PC-3 (cell line): ENCODE measurements around the gene WWC1. TPM values are rescaled to one million over a fixed set of nuclear protein-coding genes. Genes with fewer than 3 reads are reported as not detected.
"Not testable (repeated sequence)": the region's sequence is repeated elsewhere in the genome, so short reads cannot be mapped to it uniquely, and the experiment has no call there.

Experiments
- ATAC-seq: fragments of 200-7000 bp; cut with Tn5 transposase; 2 replicates; pipeline ENCODE4 v1.9.1; 2020; ENCODE audit warnings: mild to moderate bottlenecking, moderate library complexity
- BruUV-seq: library from RNA; stranded (reverse); fragments of 400-500 nt; replicated peaks from 2 replicates; lab custom pipeline; 2021; lab: Mats Ljungman, UMichigan
- CTCF ChIA-PET: fragments of 300-600 bp; sonication (Branson Sonifier 250); formaldehyde crosslinking; loops from one replicate; lab custom pipeline; 2022; ENCODE audit warnings: antibody characterized with exemption; lab: Charles Lee
- POLR2A ChIA-PET: fragments of 300-600 bp; sonication (Branson Sonifier 250); formaldehyde crosslinking; loops from one replicate; lab custom pipeline; 2022; ENCODE audit warnings: antibody characterized with exemption; ENCODE audit not compliant: unreplicated experiment; lab: Charles Lee
- DNase-seq: peaks from one replicate; pipeline ENCODE4 v3.0.0-alpha.2; 2015
- H2AFZ ChIP-seq: fragments of 300-600 bp; sonication (generic); 2 replicates; pipeline ENCODE4 v1.6.0; 2016; ENCODE audit warnings: antibody characterized with exemption, low read length
- H3F3A ChIP-seq: fragments of 300-600 bp; sonication (generic); one replicate; pipeline ENCODE4 v1.6.0; 2017; ENCODE audit warnings: antibody characterized with exemption, low read length, control low read depth, mild to moderate bottlenecking; ENCODE audit not compliant: unreplicated experiment
- H3K27ac ChIP-seq: fragments of 300-600 bp; sonication (generic); 2 replicates; pipeline ENCODE4 v1.5.1; 2016; ENCODE audit warnings: mild to moderate bottlenecking, low read length
- H3K27me3 ChIP-seq: fragments of 300-600 bp; sonication (generic); 2 replicates; pipeline ENCODE4 v1.6.1; 2016; ENCODE audit warnings: low read length, mixed read lengths
- H3K36me3 ChIP-seq: fragments of 300-600 bp; sonication (generic); 2 replicates; pipeline ENCODE4 v1.6.1; 2016; ENCODE audit warnings: low read depth, mixed run types, low read length, mixed read lengths
- H3K4me1 ChIP-seq: fragments of 300-600 bp; sonication (generic); 2 replicates; pipeline ENCODE4 v1.5.1; 2016; ENCODE audit warnings: low read length; ENCODE audit not compliant: insufficient read depth
- H3K4me2 ChIP-seq: fragments of 300-600 bp; sonication (generic); 2 replicates; pipeline ENCODE4 v1.6.0; 2016; ENCODE audit warnings: low read length
- H3K4me3 ChIP-seq: fragments of 300-600 bp; sonication (generic); 2 replicates; pipeline ENCODE4 v1.5.1; 2016; ENCODE audit warnings: mild to moderate bottlenecking, low read length, mixed read lengths
- H3K79me2 ChIP-seq: fragments of 300-600 bp; sonication (generic); 2 replicates; pipeline ENCODE4 v1.6.1; 2017; ENCODE audit warnings: low read length, mixed read lengths
- H3K9ac ChIP-seq: fragments of 300-600 bp; sonication (generic); 2 replicates; pipeline ENCODE4 v1.6.0; 2016; ENCODE audit warnings: mild to moderate bottlenecking, low read length
- H3K9me2 ChIP-seq: fragments of 300-600 bp; sonication (generic); replicated peaks from 2 replicates; pipeline ENCODE4 v1.6.1; 2016; ENCODE audit warnings: mixed run types, low read length, mixed read lengths
- H3K9me3 ChIP-seq: fragments of 300-600 bp; sonication (generic); 2 replicates; pipeline ENCODE4 v1.6.1; 2016; ENCODE audit warnings: low read length, mixed read lengths
- H4K20me1 ChIP-seq: fragments of 300-600 bp; sonication (generic); 2 replicates; pipeline ENCODE4 v1.6.1; 2016; ENCODE audit warnings: low read length, mixed read lengths
- EZH2 ChIP-seq: fragments of 300-600 bp; sonication (generic); IDR thresholded peaks from one replicate; pipeline ENCODE4 v1.6.1; 2017; ENCODE audit warnings: antibody characterized with exemption, mild to moderate bottlenecking, low read length; ENCODE audit not compliant: unreplicated experiment
- EZH2phosphoT487 ChIP-seq: fragments of 300-600 bp; sonication (generic); IDR thresholded peaks from 2 replicates; pipeline ENCODE4 v1.6.1; 2018; ENCODE audit warnings: mild to moderate bottlenecking, antibody characterized with exemption, low read length, borderline replicate concordance
- intact Hi-C: fragments of 100-400 bp; cut with micrococcal nuclease; formaldehyde crosslinking; loops from 2 replicates; pipeline ENCODE4 v1.9.0; 2023
- total RNA-seq: library from RNA; depleted of rRNA; stranded (reverse); fragments of >200 nt; gene quantifications from 2 replicates; pipeline ENCODE4 v1.2.3, GENCODE V29; 2014
- TF ChIP-seq, protein P1 (sequence below): fragments of 300-600 bp; sonication (generic); conservative IDR thresholded peaks from 2 replicates; pipeline ENCODE4 v1.5.1; 2017; ENCODE audit warnings: antibody characterized with exemption, low read depth, mild to moderate bottlenecking, low read length

WWC1 gene
- total RNA-seq, 1 experiment from 2014 or later: 31.8 TPM

DNA sequence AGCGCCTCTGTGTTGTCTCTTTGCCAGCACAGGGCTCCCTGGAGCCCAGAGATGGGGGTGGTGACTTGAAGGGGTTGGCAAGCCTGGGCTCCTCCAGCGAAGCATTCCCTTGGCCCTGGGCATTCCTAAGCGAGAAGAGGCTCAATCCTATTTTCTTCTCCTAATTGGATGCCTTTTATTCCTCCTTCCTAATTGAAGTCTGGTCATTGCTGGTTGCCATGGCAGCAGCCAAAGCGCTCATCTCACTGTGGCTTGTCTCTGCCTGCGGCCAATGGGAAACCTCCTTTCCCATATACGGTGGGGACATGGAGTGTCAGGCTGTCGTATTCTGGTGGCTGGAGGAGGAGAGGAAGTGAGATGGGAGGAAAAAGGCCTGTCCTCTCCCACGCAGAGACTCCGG is 142.6 kb downstream of the WWC1 start:
- intact Hi-C loops: no loop called here
- no peak overlapping the region for H3K4me3 ChIP-seq
- no peak overlapping the region for H3K27ac ChIP-seq
- TF ChIP-seq EZH2 (no peak), EZH2phosphoT487 (no peak)
- H3K9me2 ChIP-seq: no peaks in the 10 kb centered on the region
- no TSS peak for BruUV-seq
- H2AFZ ChIP-seq: no peak overlapping the region
- no peak overlapping the region for H3K4me2 ChIP-seq
- peaks cover 11% of the 10 kb centered on the region for H3K36me3 ChIP-seq
- no peaks in the 10 kb centered on the region for H3K4me1 ChIP-seq
- DNase-seq (no peak), ATAC-seq (no peak)
- H3F3A ChIP-seq: no peaks in the 10 kb centered on the region
- H3K27me3 ChIP-seq: no peaks in the 10 kb centered on the region
- CTCF ChIA-PET: no interaction called here
- no peaks in the 10 kb centered on the region for H3K9me3 ChIP-seq
- POLR2A ChIA-PET: no interaction called here
- H3K9ac ChIP-seq: no peak overlapping the region
- no peaks in the 10 kb centered on the region for H4K20me1 ChIP-seq
- no peaks in the 10 kb centered on the region for H3K79me2 ChIP-seq

DNA sequence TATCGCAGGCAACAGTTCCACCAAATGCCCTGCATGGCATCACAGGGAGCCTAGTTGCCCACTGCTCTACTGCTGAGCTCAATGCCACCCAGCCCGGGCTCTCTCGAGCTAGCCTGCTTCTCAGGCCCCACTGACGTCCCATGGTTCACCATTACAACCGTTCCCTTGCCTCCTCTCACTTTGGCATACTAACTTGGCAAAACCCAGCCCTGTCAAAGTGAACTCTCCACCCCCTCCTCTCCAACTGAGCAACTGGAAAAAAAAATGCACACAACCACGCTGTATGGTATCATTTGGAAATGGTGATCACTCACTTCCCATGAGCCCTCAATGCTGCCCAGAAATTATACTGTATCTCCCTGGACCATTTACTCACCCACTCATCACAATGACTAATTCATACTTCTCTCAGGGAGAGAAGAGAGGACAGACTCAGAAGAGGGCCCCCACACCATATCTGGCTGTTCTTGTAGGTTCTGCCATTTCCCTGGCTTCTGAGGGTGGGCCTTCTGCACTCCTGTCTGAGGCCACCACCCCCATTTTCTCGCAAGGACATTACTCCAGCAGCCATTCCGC is 143.4 kb downstream of the WWC1 start:
- no TSS peak for BruUV-seq
- intact Hi-C loops: no loop called here

DNA sequence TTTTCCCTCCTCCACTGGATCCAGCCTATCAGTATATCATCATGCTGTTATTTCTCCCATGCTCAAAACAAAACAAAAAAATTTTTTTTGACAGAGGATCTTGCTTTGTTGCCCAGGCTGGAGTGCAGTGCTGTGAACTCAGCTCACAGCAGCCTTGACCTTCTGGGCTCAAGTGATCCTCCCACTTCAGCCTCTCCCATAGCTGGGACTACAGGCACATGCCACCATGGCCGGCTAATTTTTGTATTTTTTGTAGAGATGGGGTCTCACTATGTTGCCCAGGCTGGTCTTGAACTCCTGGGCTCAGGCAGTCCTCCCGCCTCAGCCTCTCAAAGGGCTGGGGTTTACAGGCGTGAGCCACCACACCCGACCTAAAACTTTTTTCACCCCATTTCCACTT is 143.9 kb downstream of the WWC1 start:
- H3K9me2 ChIP-seq, H3F3A ChIP-seq, H2AFZ ChIP-seq, H3K9ac ChIP-seq, H3K4me3 ChIP-seq, H3K79me2 ChIP-seq, H3K27ac ChIP-seq, BruUV-seq, H3K4me2 ChIP-seq, ATAC-seq, H3K36me3 ChIP-seq, CTCF ChIA-PET, H3K9me3 ChIP-seq, H3K4me1 ChIP-seq, intact Hi-C loops, DNase-seq, POLR2A ChIA-PET, H3K27me3 ChIP-seq, H4K20me1 ChIP-seq: not testable (repeated sequence)

More for the DNA sequence above, 143.4 kb downstream of the WWC1 start:
- Histone ChIP-seq H4K20me1 (no peaks in the 10 kb centered on the region), H3K4me3 (no peak overlapping the region), H3K9ac (no peak overlapping the region), H3K27me3 (no peaks in the 10 kb centered on the region), H3K9me2 (no peaks in the 10 kb centered on the region), H3K4me1 (no peaks in the 10 kb centered on the region), H3K9me3 (no peaks in the 10 kb centered on the region), H3K79me2 (no peaks in the 10 kb centered on the region), H3F3A (no peaks in the 10 kb centered on the region), H2AFZ (no peak overlapping the region), H3K36me3 (peaks cover 10% of the 10 kb centered on the region), H3K27ac (no peak overlapping the region), H3K4me2 (no peak overlapping the region)
- POLR2A ChIA-PET: no interaction called here
- TF ChIP-seq EZH2: no peak
- TF ChIP-seq EZH2phosphoT487: no peak
- TF ChIP-seq, protein P1, sequence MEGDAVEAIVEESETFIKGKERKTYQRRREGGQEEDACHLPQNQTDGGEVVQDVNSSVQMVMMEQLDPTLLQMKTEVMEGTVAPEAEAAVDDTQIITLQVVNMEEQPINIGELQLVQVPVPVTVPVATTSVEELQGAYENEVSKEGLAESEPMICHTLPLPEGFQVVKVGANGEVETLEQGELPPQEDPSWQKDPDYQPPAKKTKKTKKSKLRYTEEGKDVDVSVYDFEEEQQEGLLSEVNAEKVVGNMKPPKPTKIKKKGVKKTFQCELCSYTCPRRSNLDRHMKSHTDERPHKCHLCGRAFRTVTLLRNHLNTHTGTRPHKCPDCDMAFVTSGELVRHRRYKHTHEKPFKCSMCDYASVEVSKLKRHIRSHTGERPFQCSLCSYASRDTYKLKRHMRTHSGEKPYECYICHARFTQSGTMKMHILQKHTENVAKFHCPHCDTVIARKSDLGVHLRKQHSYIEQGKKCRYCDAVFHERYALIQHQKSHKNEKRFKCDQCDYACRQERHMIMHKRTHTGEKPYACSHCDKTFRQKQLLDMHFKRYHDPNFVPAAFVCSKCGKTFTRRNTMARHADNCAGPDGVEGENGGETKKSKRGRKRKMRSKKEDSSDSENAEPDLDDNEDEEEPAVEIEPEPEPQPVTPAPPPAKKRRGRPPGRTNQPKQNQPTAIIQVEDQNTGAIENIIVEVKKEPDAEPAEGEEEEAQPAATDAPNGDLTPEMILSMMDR: no peak
- no peak for ATAC-seq
- DNase-seq: no peak
- CTCF ChIA-PET: no interaction called here

DNA sequence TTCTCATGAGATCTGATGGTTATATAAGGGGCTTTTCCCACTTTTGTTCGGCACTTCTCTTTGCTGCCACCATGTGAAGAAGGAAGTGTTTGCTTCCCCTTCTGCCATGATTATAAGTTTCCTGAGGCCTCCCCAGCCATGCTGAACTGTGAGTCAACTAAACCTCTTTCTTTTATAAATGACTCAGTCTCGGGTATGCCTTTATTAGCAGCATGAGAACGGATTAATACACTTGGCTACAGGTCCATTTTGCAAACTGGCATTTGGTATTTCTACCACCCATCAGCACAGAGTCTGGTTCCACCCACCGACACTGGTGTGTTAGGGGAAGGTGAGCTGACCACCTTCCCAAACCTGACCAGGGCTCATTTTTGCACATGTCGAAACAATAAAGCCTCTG is 146.9 kb downstream of the WWC1 start:
- no peak overlapping the region for H2AFZ ChIP-seq
- H3K79me2 ChIP-seq: no peaks in the 10 kb centered on the region
- intact Hi-C loops: no loop called here
- DNase-seq: peak; percentile 9
- no peak overlapping the region for H3K4me3 ChIP-seq
- no peaks in the 10 kb centered on the region for H3K9me2 ChIP-seq
- ChIA-PET POLR2A (no interaction called here), CTCF (no interaction called here)
- no peaks in the 10 kb centered on the region for H4K20me1 ChIP-seq
- no peak for TF ChIP-seq EZH2phosphoT487
- TF ChIP-seq EZH2: no peak
- TF ChIP-seq, protein P1: no peak
- H3K4me2 ChIP-seq: no peak overlapping the region
- BruUV-seq: no TSS peak
- no peak for ATAC-seq
- H3K4me1 ChIP-seq: no peaks in the 10 kb centered on the region
- H3F3A ChIP-seq: no peaks in the 10 kb centered on the region
- H3K9me3 ChIP-seq: no peaks in the 10 kb centered on the region
- peaks cover 15% of the 10 kb centered on the region; the same call in 1 of the 2 replicates for H3K36me3 ChIP-seq
- H3K27me3 ChIP-seq: no peaks in the 10 kb centered on the region
- no peak overlapping the region for H3K27ac ChIP-seq
- no peak overlapping the region for H3K9ac ChIP-seq
